Urothelium cell line (cell line): ENCODE measurements around the gene BICDL1.

Experiments
- DNase-seq: peaks from one replicate; pipeline ENCODE4 v3.0.0; 2011; ENCODE audit warnings: low spot score, mixed read lengths
- FAIRE-seq: peaks from 2 replicates; lab custom pipeline; 2011; peaks lifted over from hg19 to GRCh38; lab: Jason Lieb, UNC

BICDL1 gene

GRCh38 chr12:120121343-120121742 lies 132.3 kb downstream of the BICDL1 start:
- DNase-seq (no peak), FAIRE-seq (no peak)

- no peak for FAIRE-seq
- no peak for DNase-seq
Measured at GRCh38 chr12:120121766-120122293, 132.8 kb downstream of the BICDL1 start.

DNA sequence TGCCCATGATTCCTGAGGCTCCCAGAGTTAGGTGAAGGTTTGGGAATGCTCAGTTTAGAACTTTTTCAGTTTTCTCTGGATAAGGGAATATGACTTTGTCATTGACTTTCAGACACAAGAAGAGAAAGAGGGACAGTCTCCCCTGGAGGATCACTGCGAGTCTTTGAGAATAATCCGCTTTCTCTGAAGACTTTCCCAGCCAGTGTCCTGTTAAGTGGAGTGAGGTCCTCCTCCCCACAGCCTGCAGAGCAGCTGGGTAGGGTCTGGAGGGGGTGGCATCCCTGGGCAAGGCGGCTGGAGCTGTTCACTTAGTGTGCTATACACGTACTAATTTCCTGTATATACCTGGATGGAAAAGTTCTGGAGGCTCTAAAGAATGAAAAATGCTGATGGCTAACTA lies 136.0 kb downstream of the BICDL1 start:
- DNase-seq = no peak
- FAIRE-seq = no peak

DNA sequence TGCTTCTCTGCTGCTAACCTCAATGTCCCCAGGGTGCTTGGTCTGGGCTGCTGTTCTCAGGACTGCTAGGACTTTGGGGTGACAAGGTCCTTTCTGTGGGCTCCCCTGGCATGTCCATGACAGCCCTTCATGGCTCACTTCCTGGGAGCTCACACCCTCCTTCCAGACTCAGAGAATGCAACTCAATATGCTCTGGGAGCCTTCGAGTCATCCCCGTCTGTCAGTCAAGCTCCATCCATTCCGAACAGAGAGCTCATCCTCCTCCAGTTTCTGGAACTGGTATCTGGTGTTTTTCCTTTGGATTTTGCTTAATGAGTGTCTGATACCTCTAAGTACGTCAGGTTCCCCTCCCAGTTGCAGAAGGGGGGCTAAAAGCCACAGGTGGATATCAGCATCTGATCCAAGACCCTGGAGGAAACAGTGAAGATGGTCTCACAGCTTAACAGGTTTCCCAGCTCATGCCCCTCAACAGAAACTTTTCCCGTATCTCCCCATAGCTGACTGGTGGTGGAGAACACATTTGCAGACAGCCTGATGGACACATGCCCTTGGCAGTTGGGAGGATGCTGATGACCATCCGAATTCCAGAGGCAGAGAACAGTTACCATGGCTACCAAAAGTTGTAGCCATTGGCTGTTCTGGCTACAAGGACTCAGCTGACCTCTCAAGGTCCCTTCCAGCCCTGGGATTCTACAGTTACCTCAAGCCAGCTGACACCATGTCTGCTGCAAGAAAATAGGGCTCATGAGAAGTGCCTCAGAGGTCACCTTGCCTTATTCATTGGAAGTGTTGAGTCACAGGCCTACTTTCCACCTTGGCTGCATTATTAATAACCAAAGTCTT lies 137.0 kb downstream of the BICDL1 start:
- FAIRE-seq = no peak
- DNase-seq = no peak

GRCh38 chr12:120126635-120127005 lies 137.6 kb downstream of the BICDL1 start:
- no peak for DNase-seq
- FAIRE-seq = no peak

GRCh38 chr12:120130011-120130410 lies 141.0 kb downstream of the BICDL1 start:
- DNase-seq (no peak), FAIRE-seq (no peak)

- DNase-seq (no peak), FAIRE-seq (no peak)
Measured at GRCh38 chr12:120131116-120131515, 142.1 kb downstream of the BICDL1 start.

- DNase-seq (no peak), FAIRE-seq (no peak)
Measured at GRCh38 chr12:120132054-120132836, 143.2 kb downstream of the BICDL1 start.

DNA sequence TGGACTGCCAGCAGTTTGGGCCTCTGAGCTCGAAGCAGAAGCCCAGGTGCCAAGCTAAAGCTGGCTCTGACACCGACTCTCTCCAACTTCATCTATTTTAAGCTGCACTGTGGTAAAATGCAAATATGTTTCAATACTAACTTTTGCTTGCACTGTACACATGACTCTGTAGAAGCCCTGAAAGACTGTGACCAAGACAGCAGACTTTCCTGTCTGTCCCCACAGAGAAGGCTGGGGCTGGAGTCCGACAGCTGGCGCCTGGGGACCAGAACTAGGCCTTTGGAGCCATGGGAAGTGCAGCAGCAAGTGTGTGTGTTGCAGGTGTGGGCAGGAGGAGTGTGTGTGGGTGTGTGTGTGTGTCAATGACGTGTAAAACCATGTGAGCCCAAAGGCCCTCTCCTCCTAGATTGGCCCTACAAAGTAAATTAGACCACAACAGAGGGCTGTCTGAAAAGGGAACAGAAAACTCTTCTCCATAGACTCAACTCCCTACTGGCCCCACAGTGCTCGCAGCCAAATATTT lies 143.9 kb downstream of the BICDL1 start:
- FAIRE-seq (no peak), DNase-seq (no peak)

GRCh38 chr12:120134307-120134980 lies 145.4 kb downstream of the BICDL1 start:
- FAIRE-seq = no peak
- DNase-seq = no peak

DNA sequence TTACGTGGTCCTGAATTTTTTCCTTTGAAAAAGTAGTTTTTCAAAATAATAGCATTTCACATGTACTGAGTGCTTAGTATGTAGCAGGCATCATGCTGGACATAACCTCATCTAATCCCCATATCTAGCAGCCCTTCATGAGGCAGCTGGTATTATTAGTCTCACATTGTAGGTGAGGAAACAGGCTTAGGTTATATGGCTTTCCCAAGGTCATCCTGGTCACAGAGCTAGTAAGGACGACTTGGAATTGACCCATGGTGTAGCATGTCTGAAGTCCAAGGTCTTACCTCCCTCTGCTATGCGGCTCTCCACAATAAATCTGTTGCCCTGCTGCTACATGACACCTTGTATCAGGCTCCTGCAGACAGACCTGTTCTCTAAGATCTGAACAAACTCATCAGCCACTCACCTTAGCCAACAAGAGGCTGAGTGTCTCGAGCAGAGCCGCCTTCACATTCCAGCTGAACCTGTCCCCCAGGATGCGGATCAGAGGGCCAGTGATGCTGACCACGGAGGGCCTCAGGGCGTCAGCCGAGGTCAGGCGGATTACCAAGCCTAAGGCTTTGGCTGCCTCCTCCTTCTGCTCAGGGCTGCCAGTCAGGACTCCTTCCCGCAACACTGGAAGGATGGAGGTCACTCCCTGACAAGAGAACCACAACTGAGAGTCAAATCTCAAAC lies 147.2 kb downstream of the BICDL1 start:
- no peak for FAIRE-seq

DNA sequence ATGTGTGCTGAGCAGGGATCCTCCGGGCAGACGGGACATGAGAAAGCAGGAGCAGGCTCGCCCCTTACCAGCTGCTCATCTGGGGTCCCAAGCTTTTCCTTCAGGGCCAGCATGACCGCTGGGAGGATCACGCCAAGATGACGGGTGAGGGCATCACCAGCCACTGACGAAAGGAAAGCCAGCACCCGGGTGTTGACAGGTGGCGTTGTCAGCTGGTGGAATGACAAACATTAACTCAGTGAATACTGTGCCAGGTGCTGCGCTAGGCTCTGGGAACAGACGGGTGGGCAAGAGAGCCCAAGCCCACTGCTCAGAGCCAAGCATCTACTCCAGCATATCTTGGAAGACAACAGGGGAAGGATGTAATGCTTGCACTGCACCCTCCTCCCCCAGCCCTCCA lies 148.8 kb downstream of the BICDL1 start:
- DNase-seq (no peak), FAIRE-seq (no peak)

More for the DNA sequence above, 147.2 kb downstream of the BICDL1 start:
- DNase-seq = no peak

GRCh38 chr12:120138366-120138765 lies 149.3 kb downstream of the BICDL1 start:
- DNase-seq = no peak

DNA sequence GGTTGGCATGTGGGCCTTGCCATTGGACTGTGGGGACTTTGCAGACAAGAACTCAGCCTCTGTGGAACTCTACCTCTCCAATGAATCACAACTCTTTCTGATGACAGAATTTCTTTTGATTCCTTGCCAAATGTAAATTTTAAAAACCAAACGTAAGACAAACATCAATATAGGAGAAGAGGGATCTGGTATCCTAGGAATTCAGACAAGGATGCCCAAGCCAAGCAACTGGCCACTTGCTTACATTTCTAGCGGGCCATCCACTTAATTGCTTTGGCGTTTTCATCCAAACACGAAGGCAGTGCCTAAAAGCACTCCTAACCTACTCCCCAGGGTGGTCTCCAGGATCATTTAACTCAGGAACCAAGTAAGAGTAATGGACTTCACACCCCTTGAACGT lies 150.9 kb downstream of the BICDL1 start:
- no peak for DNase-seq
- no peak for FAIRE-seq

More at GRCh38 chr12:120138366-120138765, 149.3 kb downstream of the BICDL1 start:
- no peak for FAIRE-seq

- FAIRE-seq (no peak), DNase-seq (no peak)
Measured at GRCh38 chr12:120140603-120141002, 151.6 kb downstream of the BICDL1 start.

DNA sequence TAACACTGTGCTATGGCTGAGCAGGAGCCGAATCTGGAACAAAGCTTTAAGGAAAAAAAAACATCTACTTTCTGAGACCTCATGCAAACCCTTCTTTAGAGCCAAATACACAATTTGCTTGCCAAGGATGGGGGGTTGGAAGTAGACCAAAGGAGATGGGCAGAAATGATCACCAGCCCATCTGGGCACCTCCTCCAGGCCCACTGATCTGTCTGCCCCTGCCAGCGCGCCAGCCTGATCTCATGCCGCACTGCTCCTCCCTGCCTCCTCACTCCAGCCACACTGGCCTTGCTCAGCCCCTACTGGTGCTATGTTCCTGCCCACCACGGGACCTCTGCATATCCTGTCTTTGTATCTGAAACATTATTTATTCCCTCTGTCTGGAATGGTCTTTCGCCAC lies 152.3 kb downstream of the BICDL1 start:
- DNase-seq (no peak), FAIRE-seq (no peak)

- FAIRE-seq = no peak
- no peak for DNase-seq
Measured at GRCh38 chr12:120142231-120142877, 153.3 kb downstream of the BICDL1 start.
